ENCODE measurements around the gene SLC24A5.

Gene SLC24A5

GRCh38 chr15:48090666-48091065, 30.1 kb upstream of the SLC24A5 start:
- H3K27ac ChIP-seq (ENCODE audit: low read length), result no peak overlapping the region
- TF ChIP-seq EZH2phosphoT487 (IDR thresholded peaks at IDR 0.05; ENCODE audit: low read length) (no peak), EZH2 (optimal IDR thresholded peaks at IDR 0.05; ENCODE audit: low read depth, low read length) (no peak), CTCF (IDR thresholded peaks at IDR 0.05; ENCODE audit: low read length) (no peak)
- no peak overlapping the region for H2AFZ ChIP-seq (ENCODE audit: low read length)
- no peaks in the 10 kb centered on the region for H3K27me3 ChIP-seq (replicated peaks; ENCODE audit: insufficient read depth, low read length)
- H3K4me2 ChIP-seq (ENCODE audit: low read depth, low read length), result no peak overlapping the region
- no peaks in the 10 kb centered on the region for H3K4me1 ChIP-seq (ENCODE audit: low read length)
- no peaks in the 10 kb centered on the region for H4K20me1 ChIP-seq (ENCODE audit: insufficient read depth, low read length)
- H3K9me2 ChIP-seq (replicated peaks; ENCODE audit: insufficient read depth, low read length), result no peaks in the 10 kb centered on the region
- H3K36me3 ChIP-seq (replicated peaks; ENCODE audit: insufficient read depth, low read length), result no peaks in the 10 kb centered on the region
- no peak for DNase-seq
- no peaks in the 10 kb centered on the region for H3F3A ChIP-seq (ENCODE audit: insufficient read depth, low read length)
- no peaks in the 10 kb centered on the region for H3K9me3 ChIP-seq (replicated peaks; ENCODE audit: insufficient read depth, low read length)
- H3K9ac ChIP-seq (ENCODE audit: low read length), result no peak overlapping the region
- H3K79me2 ChIP-seq (ENCODE audit: low read length), result no peaks in the 10 kb centered on the region
- H3K4me3 ChIP-seq (ENCODE audit: low read length), result no peak overlapping the region

GRCh38 chr15:48091522-48091921, 29.3 kb upstream of the SLC24A5 start:
- H3F3A ChIP-seq (ENCODE audit: insufficient read depth, low read length), result no peaks in the 10 kb centered on the region
- DNase-seq, result no peak
- no peak overlapping the region for H3K27ac ChIP-seq (ENCODE audit: low read length)
- H4K20me1 ChIP-seq (ENCODE audit: insufficient read depth, low read length), result no peaks in the 10 kb centered on the region
- no peaks in the 10 kb centered on the region for H3K9me3 ChIP-seq (replicated peaks; ENCODE audit: insufficient read depth, low read length)
- no peaks in the 10 kb centered on the region for H3K4me1 ChIP-seq (ENCODE audit: low read length)
- TF ChIP-seq EZH2phosphoT487 (IDR thresholded peaks at IDR 0.05; ENCODE audit: low read length) (no peak), EZH2 (optimal IDR thresholded peaks at IDR 0.05; ENCODE audit: low read depth, low read length) (no peak), CTCF (IDR thresholded peaks at IDR 0.05; ENCODE audit: low read length) (no peak)
- no peak overlapping the region for H3K9ac ChIP-seq (ENCODE audit: low read length)
- no peak overlapping the region for H2AFZ ChIP-seq (ENCODE audit: low read length)
- no peaks in the 10 kb centered on the region for H3K27me3 ChIP-seq (replicated peaks; ENCODE audit: insufficient read depth, low read length)
- H3K4me3 ChIP-seq (ENCODE audit: low read length), result no peak overlapping the region
- H3K79me2 ChIP-seq (ENCODE audit: low read length), result no peaks in the 10 kb centered on the region
- H3K4me2 ChIP-seq (ENCODE audit: low read depth, low read length), result no peak overlapping the region
- no peaks in the 10 kb centered on the region for H3K9me2 ChIP-seq (replicated peaks; ENCODE audit: insufficient read depth, low read length)
- no peaks in the 10 kb centered on the region for H3K36me3 ChIP-seq (replicated peaks; ENCODE audit: insufficient read depth, low read length)

- H3K9me3 ChIP-seq (replicated peaks; ENCODE audit: insufficient read depth, low read length), result no peaks in the 10 kb centered on the region
- TF ChIP-seq EZH2 (optimal IDR thresholded peaks at IDR 0.05; ENCODE audit: low read depth, low read length) (no peak), CTCF (IDR thresholded peaks at IDR 0.05; ENCODE audit: low read length) (no peak), EZH2phosphoT487 (IDR thresholded peaks at IDR 0.05; ENCODE audit: low read length) (no peak)
- no peaks in the 10 kb centered on the region for H3K9me2 ChIP-seq (replicated peaks; ENCODE audit: insufficient read depth, low read length)
- H3K27ac ChIP-seq (ENCODE audit: low read length), result no peak overlapping the region
- no peak overlapping the region for H3K4me3 ChIP-seq (ENCODE audit: low read length)
- H3K4me1 ChIP-seq (ENCODE audit: low read length), result no peaks in the 10 kb centered on the region
- no peaks in the 10 kb centered on the region for H3K27me3 ChIP-seq (replicated peaks; ENCODE audit: insufficient read depth, low read length)
- no peaks in the 10 kb centered on the region for H3K79me2 ChIP-seq (ENCODE audit: low read length)
- no peaks in the 10 kb centered on the region for H3K36me3 ChIP-seq (replicated peaks; ENCODE audit: insufficient read depth, low read length)
- DNase-seq, result no peak
- no peak overlapping the region for H2AFZ ChIP-seq (ENCODE audit: low read length)
- no peak overlapping the region for H3K4me2 ChIP-seq (ENCODE audit: low read depth, low read length)
- H3F3A ChIP-seq (ENCODE audit: insufficient read depth, low read length), result no peaks in the 10 kb centered on the region
- no peaks in the 10 kb centered on the region for H4K20me1 ChIP-seq (ENCODE audit: insufficient read depth, low read length)
- H3K9ac ChIP-seq (ENCODE audit: low read length), result no peak overlapping the region
Observed at GRCh38 chr15:48096355-48096786, 24.4 kb upstream of the SLC24A5 start.
